T-helper 9 cell (primary cell): Measurements from ENCODE around the gene USP10.

Source experiments
- DNase-seq: peaks from one replicate; pipeline ENCODE4 v3.0.0-alpha.2; 2020
- total RNA-seq, 2 donors: gene quantifications; one replicate each; lab custom pipeline; 2026; lab: John Stamatoyannopoulos, UW

The USP10 gene, protein sequence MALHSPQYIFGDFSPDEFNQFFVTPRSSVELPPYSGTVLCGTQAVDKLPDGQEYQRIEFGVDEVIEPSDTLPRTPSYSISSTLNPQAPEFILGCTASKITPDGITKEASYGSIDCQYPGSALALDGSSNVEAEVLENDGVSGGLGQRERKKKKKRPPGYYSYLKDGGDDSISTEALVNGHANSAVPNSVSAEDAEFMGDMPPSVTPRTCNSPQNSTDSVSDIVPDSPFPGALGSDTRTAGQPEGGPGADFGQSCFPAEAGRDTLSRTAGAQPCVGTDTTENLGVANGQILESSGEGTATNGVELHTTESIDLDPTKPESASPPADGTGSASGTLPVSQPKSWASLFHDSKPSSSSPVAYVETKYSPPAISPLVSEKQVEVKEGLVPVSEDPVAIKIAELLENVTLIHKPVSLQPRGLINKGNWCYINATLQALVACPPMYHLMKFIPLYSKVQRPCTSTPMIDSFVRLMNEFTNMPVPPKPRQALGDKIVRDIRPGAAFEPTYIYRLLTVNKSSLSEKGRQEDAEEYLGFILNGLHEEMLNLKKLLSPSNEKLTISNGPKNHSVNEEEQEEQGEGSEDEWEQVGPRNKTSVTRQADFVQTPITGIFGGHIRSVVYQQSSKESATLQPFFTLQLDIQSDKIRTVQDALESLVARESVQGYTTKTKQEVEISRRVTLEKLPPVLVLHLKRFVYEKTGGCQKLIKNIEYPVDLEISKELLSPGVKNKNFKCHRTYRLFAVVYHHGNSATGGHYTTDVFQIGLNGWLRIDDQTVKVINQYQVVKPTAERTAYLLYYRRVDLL
- 155 to 165 reads per million in 2 donors for total RNA-seq

DNA sequence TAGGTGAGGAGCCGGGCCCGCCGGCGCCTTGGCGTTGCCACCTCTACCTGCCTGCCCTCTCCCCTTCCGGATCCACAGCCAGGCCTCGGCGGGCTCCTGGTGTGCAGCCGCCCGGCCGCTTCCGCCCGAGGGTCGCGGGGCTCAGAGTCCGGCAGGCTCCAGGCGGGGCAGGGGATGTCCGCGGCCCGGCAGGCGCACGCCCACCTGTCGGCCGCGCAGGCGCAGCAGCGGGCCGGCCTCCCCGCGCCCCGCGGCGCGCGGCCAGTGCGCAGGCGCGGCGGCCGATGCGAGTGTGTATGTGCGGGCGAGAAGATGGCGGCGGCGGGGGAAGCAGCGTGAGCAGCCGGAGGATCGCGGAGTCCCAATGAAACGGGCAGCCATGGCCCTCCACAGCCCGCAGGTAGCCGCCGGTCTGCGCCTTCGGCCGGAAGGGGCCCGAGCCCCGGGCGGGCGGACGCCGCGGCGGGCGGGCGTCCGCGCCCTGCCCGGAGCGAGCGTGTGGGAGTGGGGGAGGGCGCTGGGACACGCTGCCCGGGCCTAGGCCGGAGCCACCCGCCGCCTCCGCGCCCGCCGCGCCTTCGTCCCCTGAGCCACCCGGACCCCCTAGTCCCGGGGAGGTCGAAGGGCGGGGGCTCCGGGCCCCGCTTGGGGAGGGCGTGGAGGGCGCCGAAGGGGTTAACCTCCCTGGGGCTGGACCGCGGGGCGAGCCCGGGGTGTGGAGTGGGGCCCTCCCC, at the start of gene USP10:
Gene USP10, plus strand, starts transcription at position 289 of the 734 bp plus-strand sequence. Its CDS starts 91 bp downstream, at position 380.
- peak; percentile 80 for DNase-seq

DNA sequence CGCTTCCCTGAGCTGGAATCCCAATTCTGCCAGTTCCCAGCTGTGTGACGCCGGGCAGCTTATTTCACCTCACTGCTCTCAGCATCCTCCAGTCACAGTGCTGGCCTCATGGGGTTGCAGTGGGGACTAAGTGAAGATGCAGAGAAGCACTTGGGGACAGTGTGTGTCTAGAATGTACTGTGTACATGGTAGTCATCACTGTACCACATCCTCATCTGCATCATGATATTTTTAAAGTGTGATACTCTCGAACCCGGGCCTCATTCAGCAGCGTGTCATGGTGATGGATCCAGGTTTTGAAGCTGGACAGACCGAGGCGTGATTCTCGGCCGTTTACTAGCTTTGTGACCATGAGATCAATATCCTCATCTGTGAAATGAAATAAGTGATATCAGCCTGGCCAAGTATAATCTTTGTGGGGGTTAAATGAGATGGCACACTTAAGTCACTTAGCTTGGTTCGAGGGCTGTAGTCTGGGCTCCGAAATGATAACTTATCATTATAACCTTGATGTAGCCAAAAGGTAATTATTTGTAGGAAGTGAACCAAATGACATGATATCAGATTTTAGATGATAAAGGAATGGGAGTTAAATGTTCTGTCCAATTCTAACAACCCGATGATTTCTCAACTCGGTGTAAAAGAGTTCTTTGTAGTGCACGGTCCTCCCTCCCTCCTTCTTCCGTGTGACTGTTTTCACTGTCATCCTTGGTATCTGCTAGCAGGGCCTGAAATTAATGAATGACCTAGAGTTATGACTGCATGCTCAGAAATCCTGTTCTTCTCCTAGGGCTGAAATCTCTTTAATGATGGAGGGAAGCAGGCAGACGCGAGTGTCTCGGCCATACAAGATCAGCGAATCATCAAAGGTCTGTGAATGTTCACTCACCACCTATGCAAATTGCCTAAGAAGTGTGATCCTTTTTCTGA, 49.5 kb upstream of the USP10 start:
- DNase-seq, result no peak

DNA sequence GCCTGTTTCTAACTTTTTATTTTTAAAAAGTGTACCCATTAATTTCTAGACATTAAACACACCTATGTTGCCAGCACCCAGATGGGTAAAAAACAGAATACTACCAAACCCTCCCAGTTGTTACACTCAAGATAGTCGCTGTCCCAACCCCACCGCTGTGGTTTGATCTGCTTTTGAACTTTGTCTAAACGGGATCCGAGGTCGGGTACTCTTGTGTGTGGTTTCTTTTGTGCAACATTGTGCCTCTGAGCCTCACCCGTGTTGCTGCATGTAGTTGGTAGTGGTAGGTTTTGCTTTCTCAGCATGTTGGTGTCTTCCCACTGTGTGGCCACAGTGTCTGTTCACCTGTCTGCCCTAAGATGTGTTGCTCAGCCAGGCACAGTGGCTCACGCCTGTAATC, 47.2 kb upstream of the USP10 start:
- DNase-seq, result peak; percentile 12

DNA sequence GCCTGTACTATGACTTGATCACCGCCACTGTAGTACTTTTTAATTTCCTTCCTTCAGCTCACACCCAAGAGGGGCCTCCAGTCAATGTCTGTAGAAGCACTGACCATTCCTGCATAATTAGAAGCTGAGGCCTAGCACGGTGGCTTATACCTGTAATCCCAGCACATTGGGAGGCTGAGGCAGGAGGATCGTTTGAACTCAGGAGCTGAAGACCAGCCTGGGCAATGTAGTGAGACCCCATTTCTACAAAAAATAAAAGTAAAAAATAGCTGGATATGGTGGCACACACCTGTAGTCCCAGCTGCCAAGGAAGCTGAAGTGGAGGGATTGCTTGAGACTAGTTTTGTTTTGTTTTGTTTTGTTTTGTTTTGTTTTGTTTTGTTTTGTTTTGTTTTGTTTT, 45.6 kb upstream of the USP10 start:
- no peak for DNase-seq

DNA sequence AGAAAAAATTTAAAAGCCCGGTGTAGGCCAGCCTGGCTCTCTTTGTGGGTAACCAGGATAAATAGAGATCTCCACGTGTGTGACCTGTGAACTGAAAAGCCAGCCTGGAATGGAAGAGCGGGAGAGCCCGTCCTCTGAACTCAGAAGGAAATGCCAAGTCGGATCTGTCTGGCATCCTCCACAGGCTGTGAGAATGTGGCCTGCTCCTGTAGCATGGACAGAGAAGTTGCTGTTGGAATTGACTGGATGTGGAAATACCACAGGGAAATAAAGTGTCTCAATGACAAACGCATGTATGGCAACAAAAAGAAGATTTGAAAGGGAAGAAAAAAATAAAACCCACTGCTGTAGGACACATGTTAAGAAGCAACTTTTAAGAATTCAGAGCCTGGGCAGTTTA, 44.8 kb upstream of the USP10 start:
- no peak for DNase-seq

DNA sequence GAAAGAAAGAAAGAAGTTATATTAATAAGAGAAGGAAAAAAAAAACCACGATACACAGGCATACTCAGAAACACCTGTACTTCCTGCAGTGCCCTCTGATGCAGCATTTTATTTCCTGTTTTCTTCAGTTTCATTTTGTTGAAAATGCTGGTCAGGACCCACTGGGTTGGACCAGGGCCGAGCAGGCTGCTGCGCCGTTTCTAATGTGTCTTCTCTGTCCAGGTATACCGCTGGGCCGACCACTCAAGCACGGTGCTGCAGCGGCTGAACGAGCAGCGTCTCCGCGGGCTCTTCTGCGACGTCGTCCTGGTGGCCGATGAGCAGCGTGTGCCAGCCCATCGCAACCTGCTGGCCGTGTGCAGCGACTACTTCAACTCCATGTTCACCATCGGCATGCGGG, 43.2 kb upstream of the USP10 start:
- no peak for DNase-seq

DNA sequence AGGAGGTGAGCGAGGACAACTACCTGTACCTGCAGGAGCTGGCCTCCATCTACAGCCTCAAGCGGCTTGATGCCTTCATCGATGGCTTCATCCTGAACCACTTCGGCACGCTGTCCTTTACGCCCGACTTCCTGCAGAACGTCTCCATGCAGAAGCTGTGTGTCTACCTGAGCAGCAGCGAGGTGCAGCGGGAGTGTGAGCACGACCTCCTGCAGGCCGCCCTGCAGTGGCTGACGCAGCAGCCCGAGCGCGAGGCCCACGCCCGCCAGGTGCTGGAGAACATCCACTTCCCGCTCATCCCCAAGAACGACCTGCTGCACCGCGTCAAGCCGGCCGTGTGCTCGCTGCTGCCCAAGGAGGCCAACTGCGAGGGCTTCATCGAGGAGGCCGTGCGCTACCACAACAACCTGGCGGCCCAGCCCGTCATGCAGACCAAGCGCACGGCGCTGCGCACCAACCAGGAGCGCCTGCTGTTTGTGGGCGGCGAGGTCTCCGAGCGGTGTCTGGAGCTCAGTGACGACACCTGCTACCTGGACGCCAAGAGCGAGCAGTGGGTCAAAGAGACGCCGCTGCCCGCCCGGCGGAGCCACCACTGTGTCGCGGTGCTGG, 42.5 kb upstream of the USP10 start:
- no peak for DNase-seq

DNA sequence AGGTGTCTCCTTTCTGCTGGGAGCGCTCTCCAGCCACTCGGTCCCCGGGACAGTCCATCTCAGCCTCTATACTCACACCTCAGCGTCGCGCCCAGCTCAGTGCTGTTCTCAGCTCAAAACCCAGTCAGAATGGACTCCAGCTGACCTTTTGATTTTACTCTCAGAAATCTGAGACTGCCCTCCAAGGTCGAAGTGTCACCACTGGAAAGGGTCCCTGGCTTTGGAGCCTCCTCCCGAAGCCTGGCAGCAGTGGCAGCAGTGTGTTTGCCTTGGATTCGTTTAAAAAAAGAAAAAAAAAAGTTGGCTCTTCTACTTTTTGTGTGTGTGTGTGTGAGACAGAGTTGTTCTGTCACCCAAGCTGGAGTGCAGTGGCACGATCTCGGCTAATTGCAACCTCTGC, 41.1 kb upstream of the USP10 start:
- DNase-seq, result no peak

DNA sequence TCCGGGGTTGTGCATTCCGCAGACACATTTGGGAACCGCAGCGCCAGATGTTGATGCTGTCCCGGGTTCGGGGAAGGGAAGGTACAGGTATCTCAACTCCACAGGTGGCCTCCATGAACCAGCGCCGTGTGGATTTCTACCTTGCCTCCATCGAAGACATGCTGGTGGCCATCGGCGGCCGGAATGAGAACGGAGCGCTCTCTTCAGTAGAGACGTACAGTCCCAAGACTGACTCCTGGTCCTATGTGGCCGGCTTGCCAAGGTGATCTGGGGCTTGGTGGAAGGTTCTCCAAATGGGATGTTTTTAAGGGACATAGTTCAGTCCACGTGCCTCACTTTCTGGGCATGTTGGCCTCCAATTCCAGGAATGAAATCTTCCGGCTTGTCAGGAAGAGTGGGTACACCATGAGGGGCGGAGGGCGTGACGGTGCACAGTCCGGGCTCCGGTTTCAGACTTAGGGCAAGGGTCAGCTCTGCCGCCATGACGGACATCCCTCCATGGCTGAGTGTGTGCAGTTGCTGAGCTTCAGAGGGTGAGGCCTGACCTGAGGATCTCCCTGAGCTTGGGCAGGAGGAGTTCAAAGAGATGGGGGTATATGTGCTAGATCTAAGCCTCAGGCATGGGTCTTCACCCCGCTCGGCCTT, 40.0 kb upstream of the USP10 start:
- DNase-seq, result no peak

DNA sequence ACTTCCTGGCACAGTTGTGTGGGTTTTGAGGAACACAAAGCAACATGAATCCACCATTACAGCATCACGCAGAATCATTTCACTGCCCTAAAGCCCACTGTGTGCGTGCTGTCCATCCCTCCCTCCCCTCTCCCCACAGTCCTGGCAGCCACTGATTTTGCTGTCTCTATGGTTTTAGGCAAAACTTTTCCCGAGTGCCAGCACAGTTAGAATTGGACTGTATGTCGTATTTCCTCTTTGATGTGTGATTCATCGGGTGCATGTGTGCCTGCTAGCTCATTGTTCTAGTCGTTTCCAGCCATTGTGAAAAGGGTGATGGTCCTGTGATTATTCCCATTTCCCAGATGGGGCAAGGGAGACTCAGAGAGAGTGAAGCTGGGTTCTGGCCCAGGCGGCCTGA, 38.8 kb upstream of the USP10 start:
- DNase-seq, result no peak

DNA sequence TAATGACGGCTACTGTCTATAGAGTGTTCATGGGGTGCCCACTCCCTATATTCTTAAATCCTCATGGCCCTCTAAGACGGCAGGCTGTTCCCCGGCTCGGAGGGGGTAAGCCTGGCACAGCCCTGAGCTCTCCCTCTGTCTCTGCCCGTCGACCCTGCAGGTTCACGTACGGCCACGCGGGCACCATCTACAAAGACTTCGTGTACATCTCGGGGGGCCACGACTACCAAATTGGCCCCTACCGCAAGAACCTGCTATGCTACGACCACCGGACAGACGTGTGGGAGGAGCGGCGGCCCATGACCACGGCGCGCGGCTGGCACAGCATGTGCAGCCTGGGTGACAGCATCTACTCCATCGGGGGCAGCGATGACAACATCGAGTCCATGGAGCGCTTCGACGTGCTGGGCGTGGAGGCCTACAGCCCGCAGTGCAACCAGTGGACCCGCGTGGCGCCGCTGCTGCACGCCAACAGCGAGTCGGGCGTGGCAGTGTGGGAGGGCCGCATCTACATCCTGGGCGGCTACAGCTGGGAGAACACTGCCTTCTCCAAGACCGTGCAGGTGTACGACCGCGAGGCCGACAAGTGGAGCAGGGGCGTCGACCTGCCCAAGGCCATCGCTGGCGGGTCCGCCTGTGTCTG, 38.3 kb upstream of the USP10 start:
- DNase-seq, result no peak

DNA sequence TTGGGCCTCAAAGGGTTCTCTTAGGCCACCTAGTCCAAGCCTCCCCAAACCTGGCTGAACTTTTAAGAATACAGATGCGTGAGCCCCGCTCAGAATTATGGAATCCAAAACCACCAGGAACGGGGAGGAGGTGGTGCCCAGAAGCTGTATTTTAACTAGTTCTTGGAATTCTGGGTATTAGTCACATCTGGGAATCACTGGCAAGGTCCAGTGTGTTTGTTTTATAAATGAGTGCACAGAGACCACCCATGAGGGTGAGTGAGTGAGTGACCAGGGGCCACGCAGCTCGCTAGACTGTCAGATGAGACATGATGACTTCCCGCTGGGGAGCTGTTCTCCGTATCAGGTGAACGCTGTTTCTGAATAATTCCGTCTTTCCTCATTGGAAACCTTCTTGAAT, 37.3 kb upstream of the USP10 start:
- no peak for DNase-seq

DNA sequence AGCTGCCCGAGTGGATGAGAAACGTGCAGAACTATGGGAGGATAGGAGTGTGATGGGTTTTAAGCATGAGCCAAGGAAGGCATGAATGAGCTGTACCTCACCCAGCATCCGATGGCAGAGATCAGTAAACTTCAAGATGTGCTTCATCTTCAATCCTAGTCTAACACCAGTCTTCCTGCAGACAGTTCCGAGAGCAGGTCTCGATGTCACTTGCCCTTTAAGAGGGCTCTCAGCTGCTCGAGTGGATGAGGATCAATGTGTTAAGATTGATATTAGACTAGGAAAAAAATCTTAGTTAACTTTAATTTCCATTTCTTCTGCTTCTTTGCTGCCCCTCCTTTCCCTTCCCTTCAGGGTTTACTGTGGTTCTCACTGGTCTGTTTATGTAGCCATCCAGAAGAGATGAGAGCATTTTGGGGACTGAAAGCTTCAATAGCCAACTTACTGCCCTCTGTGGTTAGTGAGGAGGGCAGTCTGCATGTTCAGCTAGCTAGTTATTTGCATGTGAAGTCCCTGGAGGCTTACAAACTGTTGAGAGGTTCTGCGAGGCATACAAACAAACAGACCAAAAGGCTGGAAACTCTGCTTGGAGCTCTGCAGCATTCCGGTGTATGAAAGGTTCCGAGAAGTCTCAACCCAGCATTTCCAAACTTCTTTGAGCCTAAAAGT, 36.2 kb upstream of the USP10 start:
- no peak for DNase-seq

DNA sequence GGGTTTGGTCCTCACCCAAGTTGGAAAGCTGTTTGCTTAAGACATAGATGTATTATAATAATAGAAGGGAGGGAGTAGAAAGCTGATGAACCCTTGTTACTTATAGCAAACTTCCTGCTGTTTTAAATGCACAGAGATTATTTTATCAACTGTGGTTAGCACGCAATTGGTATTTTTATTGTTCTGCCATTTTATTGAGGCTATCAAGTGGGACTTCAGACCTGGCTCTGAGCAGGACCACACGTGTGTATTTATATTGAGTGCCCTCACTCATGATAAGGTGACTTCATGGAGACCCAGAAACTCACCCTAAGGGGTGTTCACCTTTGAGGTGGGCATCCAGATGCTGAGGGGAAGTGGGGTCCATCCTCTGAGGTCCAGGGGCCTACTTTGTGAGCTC, 34.4 kb upstream of the USP10 start:
- DNase-seq, result no peak

DNA sequence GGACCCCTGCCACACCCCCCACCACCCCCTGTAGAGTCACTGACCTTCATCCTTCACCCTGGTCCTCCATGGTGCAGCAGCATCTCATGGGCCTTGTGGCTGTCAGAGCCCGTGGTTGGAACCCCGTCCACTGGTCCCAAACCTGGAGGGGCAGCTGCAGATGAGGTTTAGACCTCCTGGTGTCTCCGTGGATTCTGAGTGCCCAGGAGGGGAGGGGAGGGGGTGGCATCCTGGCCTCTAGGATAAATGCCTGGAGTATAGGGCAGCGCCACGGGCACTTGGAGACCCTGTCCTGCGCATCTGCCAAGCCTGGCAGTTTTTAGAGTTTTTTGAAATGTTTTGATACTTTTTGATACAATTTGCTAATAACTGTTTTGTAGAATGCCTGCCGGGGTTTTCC, 34.0 kb upstream of the USP10 start:
- no peak for DNase-seq

DNA sequence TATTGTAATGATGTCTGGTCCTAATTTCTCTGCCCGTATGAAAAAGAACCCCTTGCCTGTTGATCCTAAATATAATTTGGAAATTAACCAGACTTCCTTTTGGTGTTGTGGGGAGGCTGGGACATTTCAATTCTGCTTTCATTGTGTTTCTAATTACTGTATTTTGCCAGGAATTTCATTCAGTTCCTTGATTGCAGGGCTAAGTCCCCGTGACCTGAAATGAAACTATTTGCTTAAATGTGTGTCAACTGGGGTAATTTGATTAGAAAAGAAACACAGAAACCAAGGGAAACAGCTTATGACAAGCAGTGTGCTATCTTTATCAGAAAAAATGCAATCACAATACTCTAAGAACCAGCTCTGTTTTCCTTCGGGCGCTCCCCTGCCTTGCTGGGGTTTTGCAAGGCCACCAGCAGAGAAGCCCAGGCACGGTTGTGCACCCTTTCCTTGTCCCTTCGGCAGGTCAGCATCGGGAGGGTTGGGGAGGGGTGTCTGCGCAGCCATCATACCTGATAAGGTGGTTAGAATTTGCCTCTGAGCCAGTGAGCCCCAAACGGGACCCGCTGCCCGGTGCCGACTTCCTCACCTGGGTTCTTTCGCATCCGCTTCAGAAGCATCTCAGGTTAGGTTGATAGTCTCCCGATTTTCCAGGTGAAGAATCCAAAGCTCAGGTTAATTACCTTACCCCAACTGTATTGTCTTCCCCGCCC, 32.0 kb upstream of the USP10 start:
- DNase-seq, result no peak

DNA sequence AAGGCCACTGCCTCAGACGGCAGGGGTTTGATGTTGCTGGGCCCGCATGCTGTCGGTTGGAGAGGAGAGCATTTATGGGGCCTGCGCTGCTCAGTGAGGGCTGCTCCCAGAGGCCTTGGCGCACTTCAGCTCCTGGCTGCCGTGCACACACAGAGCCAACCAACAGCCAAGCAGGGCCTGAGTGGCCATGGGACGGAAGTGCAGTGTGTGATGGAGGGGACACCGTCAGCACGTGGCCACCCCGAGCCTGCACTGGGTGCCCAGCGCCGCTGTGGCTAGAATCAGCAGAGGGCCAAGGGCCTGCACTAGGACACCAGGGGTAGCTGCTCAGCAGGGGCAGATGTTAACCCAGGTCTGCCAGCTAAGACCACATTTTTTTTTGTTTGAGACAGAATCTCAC, 29.7 kb upstream of the USP10 start:
- no peak for DNase-seq

DNA sequence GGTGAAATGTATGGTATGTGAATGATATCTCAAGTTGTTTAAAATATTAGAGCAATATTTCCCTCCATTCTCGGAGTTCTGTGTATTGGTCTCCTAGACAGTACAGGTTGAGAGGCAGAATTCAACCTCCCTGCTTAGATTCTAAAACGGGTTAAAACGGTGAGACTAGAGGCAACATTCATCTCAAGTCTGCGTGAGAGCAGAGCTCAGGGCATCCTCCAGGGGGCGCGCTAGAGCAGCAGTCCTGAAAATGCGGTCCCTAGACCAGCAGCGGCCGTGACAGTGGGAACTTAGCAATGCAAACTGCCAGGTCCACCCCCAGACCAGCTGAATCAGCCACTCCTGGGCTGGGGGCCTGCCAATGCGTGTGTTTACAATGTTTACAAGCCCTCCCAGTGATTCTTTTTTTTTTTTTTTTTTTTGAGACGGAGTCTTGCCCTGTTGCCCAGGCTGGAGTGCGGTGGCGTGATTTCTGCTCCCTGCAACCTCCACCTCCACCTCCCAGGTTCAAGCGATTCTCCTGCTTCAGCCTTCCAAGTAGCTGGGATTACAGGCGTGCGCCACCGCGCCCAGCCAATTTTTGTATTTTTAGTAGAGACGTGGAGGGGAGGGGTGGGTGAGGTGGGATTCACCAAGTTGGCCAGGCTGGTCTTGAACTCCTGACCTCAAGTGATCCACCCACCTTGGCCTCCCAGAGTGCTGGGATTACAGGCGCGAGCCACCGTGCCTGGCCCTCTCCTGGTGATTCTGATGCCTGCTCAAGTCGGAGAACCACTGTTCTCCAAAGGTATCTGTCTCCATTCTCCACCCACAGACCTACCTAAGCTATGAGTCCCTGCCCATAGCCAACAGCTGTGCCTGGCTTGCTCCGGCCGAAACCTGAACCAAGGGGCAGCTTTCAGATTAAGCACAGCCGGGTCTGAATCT, 27.3 kb upstream of the USP10 start:
- DNase-seq, result peak; percentile 89

DNA sequence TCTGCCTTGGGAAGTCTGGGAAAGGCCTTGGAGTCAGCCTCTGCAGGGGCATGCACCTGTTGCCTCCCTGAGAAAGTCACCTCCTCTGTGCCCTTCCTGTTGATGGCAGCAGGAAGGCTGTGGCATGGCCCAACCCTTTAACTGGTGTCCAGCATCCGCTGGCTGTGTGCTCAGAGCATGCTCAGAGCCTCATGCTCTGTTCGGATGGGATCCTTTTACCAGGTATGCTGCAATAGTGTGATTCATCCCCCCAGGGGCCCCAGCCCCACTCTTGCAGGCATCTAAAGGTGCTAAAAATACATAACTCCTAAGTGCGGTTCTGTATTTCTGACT, 26.6 kb upstream of the USP10 start:
- DNase-seq, result no peak
